ENCODE results near the gene GALNT3. TPM values are rescaled to one million over a fixed set of nuclear protein-coding genes. Genes with fewer than 3 reads are reported as not detected.

GALNT3 gene
- total RNA-seq, 1 donor from 2014 or later, result 27.8 TPM

DNA sequence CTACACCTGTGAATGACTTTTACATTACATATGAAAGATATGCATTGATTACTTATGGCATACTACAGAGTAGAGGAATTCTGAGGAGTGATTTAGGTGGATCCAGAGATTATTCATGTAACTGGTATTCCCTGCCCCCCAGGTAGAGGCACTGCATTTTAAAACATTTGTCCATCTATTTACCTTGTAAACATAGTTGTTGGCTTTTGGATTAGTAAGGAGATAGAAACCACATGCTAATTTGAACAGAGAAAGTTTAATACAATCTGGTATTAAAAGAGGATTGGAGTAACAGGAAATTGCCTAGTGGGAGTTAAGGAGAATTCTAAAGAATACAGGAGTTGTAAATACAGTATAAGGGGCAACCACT, 15.9 kb downstream of the GALNT3 start:
- H3K9me3 ChIP-seq, result no peaks in the 10 kb centered on the region
- no peaks in the 10 kb centered on the region for H3K27me3 ChIP-seq (ENCODE audit: low read depth)
- TF ChIP-seq, protein P1, sequence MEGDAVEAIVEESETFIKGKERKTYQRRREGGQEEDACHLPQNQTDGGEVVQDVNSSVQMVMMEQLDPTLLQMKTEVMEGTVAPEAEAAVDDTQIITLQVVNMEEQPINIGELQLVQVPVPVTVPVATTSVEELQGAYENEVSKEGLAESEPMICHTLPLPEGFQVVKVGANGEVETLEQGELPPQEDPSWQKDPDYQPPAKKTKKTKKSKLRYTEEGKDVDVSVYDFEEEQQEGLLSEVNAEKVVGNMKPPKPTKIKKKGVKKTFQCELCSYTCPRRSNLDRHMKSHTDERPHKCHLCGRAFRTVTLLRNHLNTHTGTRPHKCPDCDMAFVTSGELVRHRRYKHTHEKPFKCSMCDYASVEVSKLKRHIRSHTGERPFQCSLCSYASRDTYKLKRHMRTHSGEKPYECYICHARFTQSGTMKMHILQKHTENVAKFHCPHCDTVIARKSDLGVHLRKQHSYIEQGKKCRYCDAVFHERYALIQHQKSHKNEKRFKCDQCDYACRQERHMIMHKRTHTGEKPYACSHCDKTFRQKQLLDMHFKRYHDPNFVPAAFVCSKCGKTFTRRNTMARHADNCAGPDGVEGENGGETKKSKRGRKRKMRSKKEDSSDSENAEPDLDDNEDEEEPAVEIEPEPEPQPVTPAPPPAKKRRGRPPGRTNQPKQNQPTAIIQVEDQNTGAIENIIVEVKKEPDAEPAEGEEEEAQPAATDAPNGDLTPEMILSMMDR (IDR thresholded peaks at IDR 0.05), result no peak
- intact Hi-C loops (cut with DNase I), result no loop called here
- H3K4me3 ChIP-seq, result no peak overlapping the region
- no peaks in the 10 kb centered on the region for H3K4me1 ChIP-seq
- H3K27ac ChIP-seq, result no peak overlapping the region
- no peak for DNase-seq
- ATAC-seq, result no peak
- no peaks in the 10 kb centered on the region for H3K36me3 ChIP-seq

DNA sequence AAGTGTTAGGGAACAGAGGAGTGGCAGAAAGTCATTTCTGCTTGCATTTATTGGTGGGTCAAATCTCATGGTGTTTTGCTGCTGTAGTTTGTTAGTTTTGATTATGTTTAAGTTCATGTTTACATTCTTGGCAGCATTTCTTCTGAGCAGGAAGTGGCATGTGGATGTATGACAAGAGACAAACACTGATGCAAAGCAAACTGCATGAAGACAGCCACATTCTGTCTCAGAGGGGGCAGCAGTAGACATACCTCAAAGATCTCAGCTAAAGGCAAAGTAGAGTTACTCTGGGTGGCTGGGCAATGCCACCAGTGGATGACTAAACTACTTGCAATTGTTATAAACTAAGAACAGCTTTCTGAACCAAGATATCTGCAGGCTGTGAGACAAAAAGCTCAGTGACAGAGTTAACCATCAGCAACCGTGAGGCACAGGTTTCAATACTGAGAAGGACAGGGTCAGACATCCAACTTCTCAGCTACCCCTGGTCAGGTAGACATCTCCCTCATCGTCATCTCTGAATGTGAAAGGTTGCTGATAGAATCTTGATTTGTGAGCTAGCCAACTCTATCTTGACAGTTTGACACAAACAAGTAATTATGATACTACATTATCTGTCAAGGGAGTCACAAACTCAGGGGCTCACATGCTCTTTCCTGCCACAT, 16.4 kb downstream of the GALNT3 start:
- TF ChIP-seq, protein P1 (IDR thresholded peaks at IDR 0.05), result no peak
- no peak for DNase-seq
- H3K4me1 ChIP-seq, result no peaks in the 10 kb centered on the region
- H3K9me3 ChIP-seq, result no peaks in the 10 kb centered on the region
- intact Hi-C loops (cut with DNase I), result no loop called here
- H3K27me3 ChIP-seq (ENCODE audit: low read depth), result no peaks in the 10 kb centered on the region
- no peak overlapping the region for H3K4me3 ChIP-seq
- no peak overlapping the region for H3K27ac ChIP-seq
- ATAC-seq, result no peak
- H3K36me3 ChIP-seq, result no peaks in the 10 kb centered on the region

DNA sequence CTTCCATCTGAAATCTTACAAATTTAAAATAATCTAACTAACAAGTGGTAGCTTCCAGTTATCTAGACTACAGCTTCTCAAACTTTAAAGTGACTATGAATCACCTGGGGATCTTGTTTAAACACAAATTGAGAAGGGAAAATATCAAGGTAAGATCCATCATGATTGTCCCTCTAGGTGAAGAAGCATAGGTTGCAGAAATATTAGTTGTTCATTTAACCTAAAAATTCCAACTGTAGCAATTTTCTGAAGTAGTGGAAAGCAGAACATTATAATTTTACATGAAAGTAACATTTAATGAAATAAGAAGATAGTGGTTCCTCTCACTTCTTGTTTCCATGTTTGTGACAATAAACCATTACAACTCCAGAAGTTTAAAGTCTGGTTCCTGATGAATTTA, 17.3 kb downstream of the GALNT3 start:
- intact Hi-C loops (cut with DNase I), result no loop called here
- H3K27me3 ChIP-seq (ENCODE audit: low read depth), result no peaks in the 10 kb centered on the region
- ATAC-seq (no peak), DNase-seq (no peak)
- H3K4me1 ChIP-seq, result no peaks in the 10 kb centered on the region
- no peak overlapping the region for H3K27ac ChIP-seq
- no peaks in the 10 kb centered on the region for H3K36me3 ChIP-seq
- TF ChIP-seq, protein P1 (IDR thresholded peaks at IDR 0.05), result no peak
- no peaks in the 10 kb centered on the region for H3K9me3 ChIP-seq
- H3K4me3 ChIP-seq, result no peak overlapping the region

DNA sequence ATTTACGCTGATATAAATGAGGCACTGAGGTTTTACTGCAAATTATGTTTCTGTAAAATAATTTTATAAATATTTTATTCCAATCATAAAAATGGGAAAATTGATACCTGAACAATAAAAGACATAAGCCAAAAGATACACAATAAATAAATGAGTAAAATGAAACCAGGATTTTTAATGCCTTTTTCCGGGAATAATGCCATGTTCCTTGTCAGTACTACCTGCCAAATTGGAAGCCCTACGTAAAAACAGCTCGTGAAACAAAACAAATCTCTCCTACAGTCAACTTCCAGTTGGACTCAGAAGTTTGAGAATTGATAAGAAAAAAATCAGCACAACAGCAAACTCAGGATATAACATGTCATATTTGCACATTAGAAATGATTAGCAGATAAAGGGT, 18.0 kb downstream of the GALNT3 start:
- Histone ChIP-seq H3K9me3 (no peaks in the 10 kb centered on the region), H3K4me3 (no peak overlapping the region), H3K27ac (no peak overlapping the region), H3K36me3 (no peaks in the 10 kb centered on the region), H3K4me1 (no peaks in the 10 kb centered on the region), H3K27me3 (ENCODE audit: low read depth) (no peaks in the 10 kb centered on the region)
- ATAC-seq, result no peak
- TF ChIP-seq, protein P1 (IDR thresholded peaks at IDR 0.05), result no peak
- DNase-seq, result no peak
- intact Hi-C loops (cut with DNase I), result no loop called here

DNA sequence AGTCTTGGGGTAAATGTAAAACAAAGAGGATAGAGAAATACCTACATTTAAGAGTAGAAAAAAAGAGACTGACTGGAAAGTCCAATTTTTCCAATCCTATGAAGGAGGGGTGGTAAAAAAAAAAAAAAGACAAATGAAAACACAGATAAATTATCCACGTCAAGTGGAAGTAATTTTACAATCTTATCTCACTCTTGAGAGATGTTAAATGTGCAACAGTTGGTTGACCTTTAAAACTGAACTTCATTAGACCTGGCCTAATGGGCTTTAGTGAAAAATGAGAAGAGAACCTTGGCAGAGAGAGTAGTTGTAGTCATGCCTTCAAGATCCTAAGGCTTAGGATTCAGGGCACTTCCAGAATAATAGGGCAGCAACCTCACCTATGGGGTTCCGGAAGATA, 20.4 kb downstream of the GALNT3 start:
- ATAC-seq (no peak), DNase-seq (no peak)
- H3K27me3 ChIP-seq (ENCODE audit: low read depth), result no peaks in the 10 kb centered on the region
- H3K9me3 ChIP-seq, result no peaks in the 10 kb centered on the region
- H3K27ac ChIP-seq, result no peak overlapping the region
- TF ChIP-seq, protein P1 (IDR thresholded peaks at IDR 0.05), result no peak
- H3K36me3 ChIP-seq, result no peaks in the 10 kb centered on the region
- intact Hi-C loops (cut with DNase I), result no loop called here
- no peak overlapping the region for H3K4me3 ChIP-seq
- H3K4me1 ChIP-seq, result no peaks in the 10 kb centered on the region

Data from lower lobe of right lung (tissue), 2 donors.